Adrenal gland (tissue), 12 donors: ENCODE data around the gene ADAM30. TPM values are rescaled to one million over a fixed set of nuclear protein-coding genes. Genes with fewer than 3 reads are reported as not detected.
"Not testable (repeated sequence)": the region's sequence is repeated elsewhere in the genome, so short reads cannot be mapped to it uniquely, and the experiment has no call there.

Experiments used
- DNase-seq, 7 donors: peaks; one replicate each; pipeline ENCODE4 v3.0.0-alpha.2; 2019 to 2020
- H3K27ac ChIP-seq, 5 donors: fragments of 200-600 bp; sonication (generic) in 4 of 5; 1 replicate in 3 of 5; 2 replicates in 2 of 5; pipeline versions ENCODE4 v1.5.1 to v1.8.0; 2016 to 2020; ENCODE audit warnings: mild to moderate bottlenecking in 1 of 5
- H3K27me3 ChIP-seq: fragments of 200-600 bp; 2 replicates; pipeline ENCODE4 v1.8.0; 2021
- H3K36me3 ChIP-seq, 2 donors: fragments of 200-600 bp; replicated peaks in 1 of 2; 1 replicate in 1 of 2; 2 replicates in 1 of 2; pipeline versions ENCODE4 v1.5.1 to v1.8.0; 2018 to 2022
- H3K4me1 ChIP-seq, 2 donors: fragments of 200-600 bp; replicated peaks in 1 of 2; 1 replicate in 1 of 2; 2 replicates in 1 of 2; pipeline versions ENCODE4 v1.5.1 to v1.8.0; 2018 to 2021
- H3K4me3 ChIP-seq, 4 donors: fragments of 200-600 bp; sonication (generic) in 3 of 4; one replicate each; pipeline ENCODE4 v1.5.1; 2016 to 2018
- H3K9me3 ChIP-seq, 3 donors: fragments of 200-600 bp; sonication (generic) in 1 of 3; replicated peaks in 1 of 3; 1 replicate in 2 of 3; 2 replicates in 1 of 3; pipeline versions ENCODE4 v1.5.1 to v1.8.0; 2016 to 2021
- CTCF ChIP-seq, 6 experiments: fragments of 450-650 bp in 4 of 6; fragments of 200-600 bp in 2 of 6; sonication (generic) in 1 of 6; IDR thresholded peaks; 1 replicate in 5 of 6; 2 replicates in 1 of 6; pipeline versions ENCODE4 v1.5.1 to v1.8.0; 2016 to 2021; ENCODE audit warnings: antibody characterized with exemption in 6 of 6, mild to moderate bottlenecking in 2 of 6, moderate library complexity in 1 of 6
- POLR2A ChIP-seq, 2 donors: fragments of 450-650 bp; IDR thresholded peaks; one replicate each; pipeline ENCODE4 v1.6.1; 2017; ENCODE audit warnings: antibody characterized with exemption in 2 of 2, mild to moderate bottlenecking in 2 of 2, moderate library complexity in 1 of 2
- WGBS, 4 donors: extraction: QIAGEN DNeasy Blood & Tissue Kit in 2 of 4; methylation state at CpG; one replicate each; pipeline versions ENCODE4 v1.1.5 to v1.1.7; 2013 to 2017; 5-methylcytosine and 5-hydroxymethylcytosine counted together
- intact Hi-C, 2 donors: fragments of 100-400 bp; cut with DNase I; formaldehyde crosslinking; loops; one replicate each; pipeline versions ENCODE4 v1.14.1 to v1.15.0; 2022 to 2023
- polyA plus RNA-seq, 3 donors: library from polyadenylated mRNA; stranded (reverse); fragments of 200-250 nt in 2 of 3; fragments of 350-450 nt in 1 of 3; fragmentation: Illumina TruSeq in 1 of 3; extraction: RNeasy Lipid Tissue Mini Kit (QIAGEN cat#74804) in 1 of 3; gene quantifications; one replicate each; pipeline ENCODE4 v1.2.3, GENCODE V29; 2013 to 2014
- total RNA-seq, 9 donors: library from RNA; depleted of rRNA in 4 of 9; stranded (reverse); fragments of >200 nt in 4 of 9; fragments of 120-200 nt in 1 of 9; fragmentation: NEBNext Ultra II Directional in 1 of 9; extraction: Animal tissue kit (Norgen Biotek cat#: 25700) in 1 of 9; gene quantifications; one replicate each; pipeline versions ENCODE4 v1.1.0 to v1.2.4, GENCODE V29; 2013 to 2023
- donor health status: healthy with polysubstance abuse.
- donor health status: Bipolar disorder and iron deficiency.
- donor health status: DM: yes; HTN: yes; CAD: no.
- donor health status: DM: no; HTN: no; CAD: no.
- donor health status: DM: no; HTN: no; CAD: no.
- donor health status: DM: yes; HTN: yes; CAD: no.

Gene ADAM30
- total and polyA plus RNA-seq, 12 donors: not detected

DNA sequence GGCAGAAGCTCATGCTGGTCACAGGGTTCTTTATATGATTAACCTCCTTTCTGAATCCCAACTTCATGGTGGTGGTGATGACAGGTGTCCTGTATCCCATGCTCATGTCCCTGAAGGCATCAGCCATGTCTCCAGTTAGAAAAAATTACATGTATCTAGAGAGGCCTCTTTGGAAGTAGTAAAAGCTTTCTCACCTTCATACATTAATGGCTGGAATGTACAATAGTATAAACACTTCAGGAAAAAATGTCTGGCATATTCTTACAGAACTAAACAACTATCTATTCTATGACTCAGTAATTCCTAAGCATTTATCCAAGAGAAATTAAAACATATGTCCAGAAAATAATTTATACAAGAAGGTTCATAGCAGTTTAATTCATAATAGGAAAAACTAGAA lies 34.0 kb downstream of the ADAM30 start:
- intact Hi-C loops: no loop called here
- Histone ChIP-seq H3K4me1 (no peaks in the 10 kb centered on the region), H3K27ac (no peak overlapping the region), H3K36me3 (no peaks in the 10 kb centered on the region), H3K9me3 (no peaks in the 10 kb centered on the region), H3K27me3 (no peaks in the 10 kb centered on the region), H3K4me3 (no peak overlapping the region)
- DNase-seq: no peak
- TF ChIP-seq CTCF (IDR thresholded peaks at IDR 0.05) (no peak), POLR2A (IDR thresholded peaks at IDR 0.05) (no peak)

DNA sequence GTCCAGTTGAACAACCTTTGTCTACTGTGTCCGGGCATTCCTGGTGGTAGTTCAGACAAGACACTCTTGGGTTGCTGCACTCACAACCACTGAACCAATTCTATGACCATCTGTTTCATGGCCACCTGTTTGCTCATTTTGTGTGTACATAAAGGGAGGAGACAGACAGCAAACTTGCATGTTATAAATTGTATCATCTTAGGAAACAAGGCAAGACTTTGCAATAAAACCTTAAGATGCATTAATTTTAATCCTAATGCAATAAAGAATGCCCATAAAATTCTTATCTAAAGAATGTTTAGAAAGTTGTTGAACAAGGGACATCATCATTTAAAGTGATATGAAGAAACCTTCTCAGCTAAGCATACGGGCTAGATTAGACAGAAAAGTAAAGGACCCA lies 34.8 kb downstream of the ADAM30 start:
- no peaks in the 10 kb centered on the region for H3K27me3 ChIP-seq
- DNase-seq: no peak
- no peak overlapping the region for H3K4me3 ChIP-seq
- no peak overlapping the region for H3K27ac ChIP-seq
- H3K4me1 ChIP-seq: no peaks in the 10 kb centered on the region
- 88 to 95% (median 90%) methylated on average over 2 of the region's 2 CpGs for WGBS, 4 donors
- intact Hi-C loops: no loop called here
- TF ChIP-seq POLR2A (IDR thresholded peaks at IDR 0.05) (no peak), CTCF (IDR thresholded peaks at IDR 0.05) (no peak)
- no peaks in the 10 kb centered on the region for H3K9me3 ChIP-seq
- no peaks in the 10 kb centered on the region for H3K36me3 ChIP-seq

- Histone ChIP-seq H3K4me1 (no peaks in the 10 kb centered on the region), H3K27ac (no peak overlapping the region), H3K4me3 (no peak overlapping the region), H3K27me3 (no peaks in the 10 kb centered on the region), H3K9me3 (no peaks in the 10 kb centered on the region), H3K36me3 (no peaks in the 10 kb centered on the region)
- intact Hi-C loops: no loop called here
- no peak for DNase-seq
- WGBS, 4 donors: 39 to 65% (median 48%) methylated on average over 4 of the region's 4 CpGs
- TF ChIP-seq CTCF (IDR thresholded peaks at IDR 0.05) (no peak), POLR2A (IDR thresholded peaks at IDR 0.05) (no peak)
These were observed 36.7 kb downstream of the ADAM30 start for GRCh38 chr1:119859647-119860046.

DNA sequence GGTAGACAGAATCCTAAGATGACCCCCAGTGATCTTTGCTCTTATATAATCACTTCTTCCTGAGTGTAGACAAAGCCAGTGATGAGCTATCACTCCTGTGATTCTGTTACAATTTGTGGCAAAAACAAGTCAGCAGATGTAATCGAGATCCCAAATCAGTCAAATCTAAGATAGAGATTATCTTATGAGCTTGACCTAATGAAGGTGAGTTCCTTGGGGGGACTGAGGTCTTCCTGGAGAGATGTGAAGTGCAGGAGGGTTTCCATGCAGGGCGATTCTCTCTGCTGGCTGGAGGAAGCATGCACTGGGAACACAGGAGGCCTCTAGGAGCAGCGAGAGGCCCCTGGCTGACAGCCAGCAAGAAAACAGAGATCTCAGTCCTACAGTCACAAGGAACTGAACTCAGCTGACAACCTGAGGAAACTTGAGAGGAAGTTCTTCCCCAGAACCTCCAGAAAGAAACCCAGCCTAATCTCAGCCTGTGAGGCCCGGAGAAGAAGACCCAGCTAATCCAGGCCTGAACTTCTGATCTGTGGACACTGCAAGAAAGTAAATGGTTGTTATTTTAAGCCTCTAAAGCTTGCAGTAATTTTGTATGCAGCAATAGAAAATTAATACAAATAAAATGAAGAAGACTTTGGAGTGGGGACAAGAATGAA lies 37.6 kb downstream of the ADAM30 start:
- H3K36me3 ChIP-seq, H3K27ac ChIP-seq, H3K27me3 ChIP-seq, intact Hi-C loops, H3K9me3 ChIP-seq, H3K4me3 ChIP-seq, H3K4me1 ChIP-seq: not testable (repeated sequence)
- peak in 1 of 7 donors; percentile 10 for DNase-seq
- WGBS, 4 donors: 65 to 74% (median 68%) methylated on average over 4 of the region's 4 CpGs

DNA sequence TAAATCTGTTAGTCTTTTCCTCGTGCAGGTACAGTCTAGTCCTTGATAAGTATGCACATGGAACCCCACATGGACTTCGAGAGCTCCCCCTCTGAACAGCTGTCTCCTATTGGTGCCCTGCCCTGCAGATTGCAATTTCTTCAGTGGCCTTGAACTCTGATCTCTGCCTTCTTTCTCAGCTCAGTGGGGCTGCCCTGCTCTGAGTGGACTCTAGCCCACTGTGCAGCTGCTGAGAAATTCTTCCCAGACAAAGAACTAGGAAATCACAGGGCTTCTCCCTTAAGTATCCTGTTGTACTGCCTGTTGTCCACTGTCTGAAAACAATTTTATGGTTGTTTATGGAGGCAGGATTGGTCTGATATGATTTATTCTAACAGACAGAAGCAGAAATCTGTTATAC lies 38.2 kb downstream of the ADAM30 start:
- TF ChIP-seq CTCF (IDR thresholded peaks at IDR 0.05): no peak
- TF ChIP-seq POLR2A (IDR thresholded peaks at IDR 0.05): no peak
- no peak for DNase-seq
- 65 to 94% (median 77%) methylated on average over 2 of the region's 2 CpGs for WGBS, 4 donors
- Histone ChIP-seq H3K4me1 (no peaks in the 10 kb centered on the region), H3K4me3 (no peak overlapping the region), H3K27me3 (no peaks in the 10 kb centered on the region), H3K36me3 (no peaks in the 10 kb centered on the region), H3K27ac (no peak overlapping the region), H3K9me3 (no peaks in the 10 kb centered on the region)
- intact Hi-C loops: no loop called here
